Transverse colon (tissue), 4 donors: ENCODE results near the gene ZBTB7B.

Experiments used
- EP300 ChIP-seq: sonication (generic); formaldehyde crosslinking; IDR thresholded peaks from one replicate; pipeline ENCODE4 v1.6.1; 2017; ENCODE audit warnings: antibody characterized with exemption, low read depth
- POLR2A ChIP-seq: fragments of 450-650 bp; IDR thresholded peaks from one replicate; pipeline ENCODE4 v1.6.1; 2016; ENCODE audit warnings: antibody characterized with exemption, mild to moderate bottlenecking, moderate library complexity
- POLR2AphosphoS5 ChIP-seq, 3 donors: sonication (generic); formaldehyde crosslinking; IDR thresholded peaks; one replicate each; pipeline ENCODE4 v1.6.1; 2016; ENCODE audit warnings: antibody characterized with exemption in 3 of 3
- TF ChIP-seq, protein P1 (sequence below), 5 experiments: fragments of 200-600 bp in 3 of 5; fragments of 450-650 bp in 2 of 5; sonication (generic) in 3 of 5; IDR thresholded peaks; 1 replicate in 2 of 5; 2 replicates in 3 of 5; pipeline ENCODE4 v1.5.1; 2016 to 2017; ENCODE audit warnings: antibody characterized with exemption in 5 of 5, inconsistent platforms in 3 of 5, mild to moderate bottlenecking in 2 of 5, moderate library complexity in 1 of 5

DNA sequence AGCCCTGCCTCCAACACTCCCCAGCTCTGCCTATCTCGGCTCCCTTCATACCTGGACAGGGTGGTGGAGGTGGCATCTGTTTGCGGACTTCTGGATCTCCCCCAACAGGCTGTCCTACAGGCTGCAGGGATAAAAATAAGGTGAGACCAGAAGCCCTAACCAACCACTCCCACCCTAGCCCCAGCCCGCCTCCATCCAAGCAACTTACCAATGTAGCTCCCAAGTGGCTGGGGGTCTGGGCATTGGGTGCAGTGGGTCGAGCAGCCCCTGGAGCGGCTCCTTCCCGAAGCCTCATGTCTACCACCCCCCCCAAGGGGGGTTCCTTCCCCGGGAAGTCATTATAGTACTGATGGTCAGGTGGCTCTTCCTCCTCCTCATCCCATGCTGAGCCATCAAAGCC, 36.5 kb upstream of the ZBTB7B start:
- TF ChIP-seq, protein P1, sequence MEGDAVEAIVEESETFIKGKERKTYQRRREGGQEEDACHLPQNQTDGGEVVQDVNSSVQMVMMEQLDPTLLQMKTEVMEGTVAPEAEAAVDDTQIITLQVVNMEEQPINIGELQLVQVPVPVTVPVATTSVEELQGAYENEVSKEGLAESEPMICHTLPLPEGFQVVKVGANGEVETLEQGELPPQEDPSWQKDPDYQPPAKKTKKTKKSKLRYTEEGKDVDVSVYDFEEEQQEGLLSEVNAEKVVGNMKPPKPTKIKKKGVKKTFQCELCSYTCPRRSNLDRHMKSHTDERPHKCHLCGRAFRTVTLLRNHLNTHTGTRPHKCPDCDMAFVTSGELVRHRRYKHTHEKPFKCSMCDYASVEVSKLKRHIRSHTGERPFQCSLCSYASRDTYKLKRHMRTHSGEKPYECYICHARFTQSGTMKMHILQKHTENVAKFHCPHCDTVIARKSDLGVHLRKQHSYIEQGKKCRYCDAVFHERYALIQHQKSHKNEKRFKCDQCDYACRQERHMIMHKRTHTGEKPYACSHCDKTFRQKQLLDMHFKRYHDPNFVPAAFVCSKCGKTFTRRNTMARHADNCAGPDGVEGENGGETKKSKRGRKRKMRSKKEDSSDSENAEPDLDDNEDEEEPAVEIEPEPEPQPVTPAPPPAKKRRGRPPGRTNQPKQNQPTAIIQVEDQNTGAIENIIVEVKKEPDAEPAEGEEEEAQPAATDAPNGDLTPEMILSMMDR (IDR thresholded peaks at IDR 0.05) = no peak
- TF ChIP-seq POLR2AphosphoS5 (IDR thresholded peaks at IDR 0.05) (no peak), POLR2A (no peak), EP300 (no peak)
